Middle frontal gyrus (tissue), 1 donor: ENCODE measurements around the gene ZNF654.
A peak's percentile ranks its signal among the peaks of the same experiment; 100 is the strongest.
"Not testable (repeated sequence)": the region's sequence is repeated elsewhere in the genome, so short reads cannot be mapped to it uniquely, and the experiment has no call there.

Source experiments
- DNase-seq: peaks from one replicate; pipeline ENCODE4 v3.0.0-alpha.2; 2015; ENCODE audit warnings: low spot score; ENCODE audit errors: extremely low spot score

Gene ZNF654

DNA sequence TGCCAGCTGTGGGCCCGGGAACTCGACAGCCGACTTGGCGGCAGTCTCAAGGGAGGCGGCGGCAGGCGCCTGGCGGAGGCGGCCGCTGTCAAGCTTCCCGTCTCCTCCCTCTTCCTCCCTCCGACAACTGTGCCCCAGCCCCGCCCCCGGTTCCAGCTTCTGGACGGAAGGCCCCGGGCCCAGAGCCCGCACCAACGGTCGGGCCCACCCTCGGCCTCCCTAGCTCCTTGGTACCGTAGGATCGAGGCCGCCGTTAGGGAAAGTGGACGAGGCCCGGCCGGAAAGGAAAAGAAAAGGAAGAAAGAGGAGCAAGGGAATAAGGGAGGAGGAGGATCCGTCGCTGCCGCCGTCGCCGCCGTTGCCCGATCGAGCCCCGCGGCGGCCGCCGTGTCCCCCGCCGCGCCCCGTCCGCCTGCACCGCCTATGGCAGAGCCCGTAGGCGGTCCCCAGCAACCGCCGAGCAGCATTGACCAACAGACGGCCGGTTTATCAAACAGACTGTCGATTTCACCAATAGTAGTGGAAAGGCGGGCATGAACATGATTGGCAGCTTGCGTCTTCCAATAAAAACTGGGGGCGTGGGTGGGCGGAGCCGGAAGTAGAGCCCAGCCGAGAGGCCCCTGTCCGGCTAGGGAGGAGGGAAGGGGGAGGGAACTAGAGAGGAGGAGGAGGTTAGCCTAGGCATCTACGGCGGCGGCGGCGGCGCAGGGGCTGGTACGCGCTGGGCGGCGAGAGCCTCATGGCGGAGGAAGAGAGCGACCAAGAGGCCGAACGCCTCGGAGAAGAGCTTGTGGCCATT, at the start of gene ZNF654, which contains the start of gene CGGBP1:
Gene ZNF654 (plus strand): TSS at position 675 of the 799 bp plus-strand sequence. CDS start 65 bp downstream, at position 740.
Gene CGGBP1 (minus strand): TSS at position 425 of the 799 bp plus-strand sequence. CDS start 3,029 bp downstream, outside the sequence.
- DNase-seq = peak; percentile 96

DNA sequence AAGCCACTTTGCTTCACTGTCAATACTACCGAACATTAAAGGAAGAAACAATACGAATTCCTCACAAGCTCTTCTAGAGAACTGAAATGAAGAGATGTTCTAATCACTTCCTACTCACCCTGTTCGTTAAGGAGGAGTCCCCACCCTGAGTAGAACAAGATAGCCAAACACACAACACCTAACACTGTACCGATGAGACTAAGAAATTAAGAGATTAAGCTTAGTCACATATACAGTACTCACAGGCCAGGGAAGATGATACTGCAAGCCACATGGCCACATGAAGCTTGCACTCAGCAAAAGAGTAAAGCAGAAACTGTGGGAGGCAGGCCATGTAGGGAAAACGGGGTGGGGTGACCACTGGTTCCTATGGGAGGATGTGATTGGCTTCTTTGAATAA, 48.2 kb upstream of the ZNF654 start:
- DNase-seq = no peak

DNA sequence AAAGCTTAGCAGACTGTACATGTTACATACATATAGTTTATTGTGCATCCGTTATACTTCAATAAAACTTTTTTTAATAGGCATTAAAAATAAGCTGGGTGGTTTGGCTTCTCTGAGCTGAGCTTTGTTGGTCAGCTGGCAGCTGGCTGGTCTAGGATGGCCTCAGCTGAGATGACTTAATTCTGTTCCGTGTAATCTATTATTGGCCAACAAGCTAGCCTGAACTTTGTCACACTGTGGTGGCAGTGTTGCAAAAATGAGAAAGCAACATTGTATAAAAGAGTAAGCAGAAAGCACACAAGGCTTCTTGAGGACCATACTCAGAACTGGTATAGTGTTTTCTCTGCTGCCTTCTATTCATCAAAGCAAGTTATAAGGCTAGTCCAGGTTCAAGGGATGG, 45.5 kb upstream of the ZNF654 start:
- no peak for DNase-seq

DNA sequence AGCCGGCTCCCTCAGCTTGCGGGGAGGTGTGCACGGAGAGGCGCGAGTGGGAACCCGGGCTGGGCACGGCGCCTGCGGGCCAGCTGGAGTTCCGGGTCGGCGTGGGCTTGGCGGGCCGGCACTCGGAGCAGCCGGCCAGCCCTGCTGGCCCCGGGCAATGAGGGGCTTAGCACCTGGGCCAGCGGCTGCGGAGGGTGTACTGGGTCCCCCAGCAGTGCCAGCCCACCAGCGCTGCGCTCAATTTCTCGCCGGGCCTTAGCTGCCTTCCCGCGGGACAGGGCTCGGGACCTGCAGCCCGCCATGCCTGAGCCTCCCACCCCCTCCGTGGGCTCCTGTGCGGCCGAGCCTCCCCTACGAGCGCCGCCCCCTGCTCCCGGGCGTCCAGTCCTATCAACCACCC, 43.4 kb upstream of the ZNF654 start:
- DNase-seq = not testable (repeated sequence)

DNA sequence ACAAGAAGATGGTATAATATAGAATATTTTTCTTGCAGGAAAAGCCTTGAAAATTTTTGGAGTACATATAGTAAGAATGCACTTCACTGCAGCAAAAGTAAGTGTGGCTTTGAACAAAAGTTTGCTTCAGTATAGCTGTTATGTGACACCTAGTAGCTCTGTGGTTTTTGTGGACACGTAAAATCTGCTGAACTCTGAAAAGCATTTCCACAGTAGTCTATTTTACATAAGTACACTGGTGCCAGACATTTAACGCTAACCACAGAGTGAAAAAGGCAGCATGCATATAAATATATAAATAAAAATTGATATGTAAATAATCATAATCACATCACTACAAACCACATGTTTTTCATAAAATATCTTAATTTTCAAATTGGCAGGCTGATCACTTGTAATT, 40.0 kb upstream of the ZNF654 start:
- DNase-seq = no peak

DNA sequence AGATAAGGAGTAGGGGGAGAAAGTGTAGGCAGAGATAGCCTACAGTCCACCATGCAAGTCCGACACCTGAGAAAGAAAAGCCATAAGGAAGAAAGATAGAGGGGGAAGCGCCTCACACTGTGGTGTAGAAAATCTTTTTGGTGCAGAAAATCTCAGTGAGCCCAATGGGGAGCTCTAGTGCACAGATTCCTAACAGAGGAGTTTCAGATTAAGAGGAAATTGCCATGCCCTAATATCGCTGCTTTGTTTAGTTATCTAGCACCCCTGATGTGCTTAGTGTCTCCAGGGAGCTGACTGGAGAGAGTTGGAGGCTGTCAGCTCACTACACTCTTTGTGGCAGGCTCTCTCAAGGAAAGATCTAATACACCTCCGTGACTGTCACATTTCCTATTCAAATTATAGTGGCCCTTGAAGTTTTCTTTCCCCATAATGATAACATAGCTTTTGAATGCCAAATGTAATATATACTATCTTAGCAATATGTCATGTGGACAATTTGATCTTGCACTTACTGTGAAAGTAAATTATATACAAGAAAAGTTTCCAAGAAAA, 34.0 kb upstream of the ZNF654 start:
- no peak for DNase-seq

DNA sequence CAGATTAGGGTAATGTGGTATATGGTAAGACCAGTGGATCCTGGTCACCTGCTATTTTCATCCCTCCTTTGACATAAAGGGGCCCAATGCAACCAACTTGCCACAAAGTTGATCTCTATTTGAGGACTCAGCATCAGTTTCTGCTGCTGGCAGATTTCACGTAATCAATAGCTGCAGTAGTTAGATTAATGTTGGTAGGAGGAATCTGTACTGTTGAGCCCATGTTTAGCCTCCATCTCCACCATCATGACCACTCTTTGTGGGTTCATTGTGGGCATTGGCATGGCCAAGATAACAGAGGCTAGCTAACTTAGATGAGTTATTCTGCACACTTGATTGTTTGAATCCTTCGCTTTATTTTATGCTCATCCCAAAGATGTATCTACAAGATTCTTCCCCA, 30.2 kb upstream of the ZNF654 start:
- no peak for DNase-seq

DNA sequence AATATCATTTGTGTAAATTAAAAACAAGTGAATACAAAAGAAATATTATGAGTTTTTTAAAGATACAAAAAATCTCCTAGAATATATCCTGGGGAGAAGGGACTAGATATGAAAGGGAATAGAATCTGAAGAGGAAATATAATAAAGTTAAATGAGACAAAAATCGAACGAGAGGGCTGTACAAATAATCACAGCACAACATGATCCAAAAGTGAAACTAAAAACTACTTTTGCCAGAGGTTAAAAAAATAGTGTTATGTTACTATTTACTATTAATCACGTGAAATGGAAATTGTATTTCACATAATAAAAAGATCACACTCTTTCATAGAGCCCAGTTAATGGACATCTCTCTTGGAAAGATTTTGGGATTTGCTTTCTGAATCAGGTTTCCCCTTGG, 28.8 kb upstream of the ZNF654 start:
- no peak for DNase-seq

DNA sequence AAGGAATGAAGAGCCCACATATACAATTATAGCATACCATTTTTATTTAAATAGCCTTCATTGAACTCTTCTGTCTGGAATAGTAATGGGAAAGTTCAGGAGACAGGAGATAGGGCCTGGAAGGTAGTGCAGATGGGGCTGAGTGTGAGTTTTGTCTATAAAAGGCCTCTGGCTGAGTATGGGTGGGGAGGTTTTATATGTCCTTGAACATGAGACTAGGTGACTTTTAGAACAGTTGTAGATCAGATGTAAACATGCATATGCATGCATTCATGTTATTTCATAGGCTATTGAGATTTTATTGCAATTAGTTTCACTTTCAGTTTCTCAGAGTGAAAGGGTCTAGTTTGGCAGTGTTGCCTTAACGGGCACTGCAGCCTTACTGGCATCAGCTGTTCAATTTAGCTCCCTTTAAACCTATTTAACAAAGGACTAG, 27.4 kb upstream of the ZNF654 start:
- DNase-seq = no peak

DNA sequence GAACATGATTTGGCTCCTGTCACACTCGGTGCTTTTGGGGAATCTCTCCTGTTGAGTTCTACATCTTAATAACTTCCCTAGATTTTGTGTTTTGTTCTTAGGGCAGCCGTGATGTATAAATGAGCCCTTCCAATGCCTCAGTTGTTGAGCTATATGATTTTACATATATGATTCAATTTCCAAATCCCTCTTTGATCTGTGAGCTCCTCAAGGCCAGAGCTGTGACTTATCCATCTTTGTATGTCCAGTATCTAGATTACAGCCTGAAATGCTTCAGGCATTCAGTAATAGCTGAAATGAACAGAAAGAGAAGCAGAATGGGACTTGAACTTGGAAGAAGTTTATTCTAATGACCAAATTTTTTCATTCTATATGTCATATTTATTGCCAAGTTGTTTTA, 26.8 kb upstream of the ZNF654 start:
- DNase-seq = no peak

DNA sequence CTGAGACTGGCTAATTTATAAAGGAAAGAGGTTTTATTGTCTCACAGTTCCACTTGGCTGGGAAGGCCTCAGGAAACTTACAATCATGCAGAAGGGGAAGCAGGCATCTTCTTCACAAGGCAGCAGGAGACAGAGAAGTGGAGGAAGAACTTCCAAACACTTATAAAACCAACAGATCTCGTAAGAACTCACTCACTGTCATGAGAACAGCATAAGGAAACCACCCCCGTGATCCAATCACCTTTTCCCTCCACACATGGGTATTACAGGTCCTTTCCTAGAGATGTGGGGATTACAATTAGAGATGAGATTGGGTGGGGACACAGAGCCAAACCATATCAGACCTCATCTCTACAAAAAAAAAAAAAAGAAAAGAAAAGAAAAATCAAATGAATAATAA, 26.0 kb upstream of the ZNF654 start:
- no peak for DNase-seq

DNA sequence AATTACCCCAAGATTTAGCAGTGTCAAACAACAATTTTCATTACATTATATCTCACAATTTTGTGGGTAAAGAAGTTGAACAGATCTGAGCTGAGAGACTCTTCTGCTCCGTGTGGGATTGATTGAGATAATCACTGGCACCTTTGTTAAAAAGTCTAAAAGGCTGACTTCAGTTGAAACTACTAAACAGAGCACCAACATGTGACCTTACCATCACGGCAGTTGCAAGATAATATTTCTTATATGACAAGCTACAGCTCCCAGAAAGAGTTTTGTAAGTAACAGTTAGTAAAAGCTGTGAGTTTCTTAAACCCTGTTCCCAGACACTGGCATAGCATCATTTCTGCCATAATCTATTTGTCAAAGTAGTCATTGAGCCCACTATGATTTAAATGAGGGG, 25.2 kb upstream of the ZNF654 start:
- DNase-seq = no peak

DNA sequence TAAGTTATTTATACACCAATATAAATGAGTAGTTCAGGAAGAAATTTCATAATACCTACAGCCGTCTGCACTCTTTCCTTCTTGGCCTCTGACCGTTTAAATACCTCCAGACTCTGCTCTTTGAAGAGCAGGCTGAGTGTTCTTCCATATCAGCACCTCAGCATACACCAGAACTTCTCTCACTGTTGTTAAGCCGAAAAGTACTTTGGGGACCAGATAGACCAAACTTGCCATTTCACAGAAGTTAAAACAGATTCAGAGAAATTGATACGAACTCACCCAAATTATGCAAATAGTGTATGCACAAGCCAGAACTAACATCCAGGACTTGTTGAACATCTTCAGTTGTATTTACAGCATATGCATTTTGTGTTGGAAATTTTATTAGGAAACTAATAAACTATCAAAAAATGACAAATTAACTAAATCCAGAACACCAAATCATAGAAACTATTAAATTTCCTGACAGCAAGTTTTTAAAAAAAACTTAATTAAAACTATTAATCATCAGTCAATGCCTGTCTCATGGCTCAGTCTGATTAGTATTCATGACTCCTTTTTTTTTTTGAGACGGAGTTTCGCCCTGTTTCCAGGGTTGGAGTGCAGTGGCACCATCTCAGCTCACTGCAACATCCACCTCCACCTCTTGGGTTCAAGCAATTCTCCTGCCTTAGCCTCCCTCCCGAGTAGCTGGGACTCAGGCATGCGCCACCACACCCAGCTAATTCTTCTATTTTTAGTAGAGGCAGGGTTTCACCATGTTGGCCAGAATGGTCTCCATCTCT, 24.4 kb upstream of the ZNF654 start:
- DNase-seq = no peak

DNA sequence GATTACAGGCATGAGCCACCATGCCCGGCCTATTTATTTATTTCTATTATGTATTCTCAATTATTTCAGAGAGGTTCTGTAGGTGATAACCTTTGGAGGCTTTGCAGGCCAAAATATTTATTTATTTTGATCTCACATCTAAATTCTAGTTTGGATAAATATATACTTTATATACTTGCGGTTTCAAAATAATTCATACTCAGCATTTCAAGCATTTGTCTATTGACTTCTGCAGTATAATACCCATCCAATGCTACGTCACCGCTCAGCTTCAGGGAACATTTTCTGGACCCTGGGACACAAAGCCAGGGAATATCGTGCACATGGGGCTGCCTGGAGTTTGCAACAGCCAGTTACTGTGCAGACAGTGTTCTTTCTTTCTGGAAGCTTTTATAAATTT, 22.8 kb upstream of the ZNF654 start:
- DNase-seq = no peak

DNA sequence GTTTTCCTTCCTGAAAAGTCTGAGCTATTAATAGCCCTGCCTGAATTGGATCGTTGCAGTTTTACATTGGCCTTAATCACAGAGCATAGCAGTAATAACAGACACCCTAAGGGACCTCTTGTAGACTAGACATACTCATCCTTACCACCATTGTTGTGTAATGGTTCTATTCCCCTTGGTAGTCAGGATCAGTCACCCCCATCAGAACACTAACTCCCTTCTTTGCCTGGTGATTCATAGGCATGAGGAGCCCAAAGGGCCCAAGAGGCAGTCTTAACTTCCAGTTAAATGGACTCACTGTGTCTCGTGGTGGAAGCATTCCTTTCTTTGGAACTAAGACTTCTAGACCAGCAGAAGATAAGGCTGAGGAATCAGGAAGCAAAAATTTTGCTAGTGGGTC, 20.5 kb upstream of the ZNF654 start:
- no peak for DNase-seq

DNA sequence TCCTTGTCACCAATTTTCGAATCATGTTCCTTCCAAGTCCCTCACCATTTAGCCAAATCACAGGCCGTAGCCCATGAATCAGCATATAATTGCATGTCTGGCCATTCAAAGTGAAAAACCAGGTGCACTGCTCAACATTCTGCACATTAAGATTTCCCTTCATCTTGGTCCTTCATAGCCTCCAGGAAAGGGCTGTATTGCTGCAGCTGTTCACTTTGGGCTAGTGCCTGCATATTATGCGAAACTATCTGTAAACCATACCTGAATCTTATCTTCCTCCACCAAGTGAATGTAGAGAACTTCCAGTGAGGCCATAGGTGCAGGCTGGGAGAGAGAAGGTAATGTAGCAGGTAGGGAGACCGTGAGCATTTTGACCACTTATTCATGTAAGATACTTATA, 18.5 kb upstream of the ZNF654 start:
- DNase-seq = no peak

DNA sequence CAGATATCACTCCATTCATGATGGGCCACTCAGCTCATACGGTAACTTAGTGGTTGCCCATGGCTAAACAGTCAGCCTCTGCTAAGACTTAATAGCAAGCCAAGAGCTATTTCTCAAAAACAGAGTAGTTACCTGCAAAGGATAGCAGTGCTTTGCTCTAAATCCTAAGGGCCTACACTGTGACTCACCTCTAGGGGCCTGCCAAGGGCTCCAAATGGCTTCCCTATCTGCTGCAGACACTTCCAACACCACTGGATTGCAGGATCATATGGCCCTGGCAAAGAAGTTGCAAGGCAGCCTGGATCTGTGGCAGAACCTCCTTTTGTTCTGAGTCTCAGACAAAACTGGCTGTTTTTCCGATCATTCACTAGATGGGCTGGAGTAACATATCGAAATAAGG, 18.1 kb upstream of the ZNF654 start:
- DNase-seq = no peak

DNA sequence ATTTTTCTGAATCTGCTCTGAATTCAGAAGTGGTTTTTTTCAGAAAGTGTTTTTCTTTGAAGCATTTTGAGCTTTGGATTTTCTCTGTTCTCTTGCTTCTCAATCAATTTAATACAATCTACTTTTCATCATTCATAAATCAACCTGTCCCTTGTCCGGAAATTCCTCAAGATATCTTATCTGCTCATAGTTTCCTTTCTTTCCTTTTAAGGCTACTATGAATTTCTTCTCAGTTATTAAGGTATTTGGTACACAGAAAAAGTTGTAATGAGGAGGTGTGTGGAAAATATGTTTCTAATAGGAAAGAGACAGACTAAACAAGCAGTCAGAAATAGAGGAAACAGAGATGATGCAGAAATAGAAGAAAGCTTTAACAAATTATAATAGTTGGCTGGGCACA, 14.6 kb upstream of the ZNF654 start:
- DNase-seq = no peak

DNA sequence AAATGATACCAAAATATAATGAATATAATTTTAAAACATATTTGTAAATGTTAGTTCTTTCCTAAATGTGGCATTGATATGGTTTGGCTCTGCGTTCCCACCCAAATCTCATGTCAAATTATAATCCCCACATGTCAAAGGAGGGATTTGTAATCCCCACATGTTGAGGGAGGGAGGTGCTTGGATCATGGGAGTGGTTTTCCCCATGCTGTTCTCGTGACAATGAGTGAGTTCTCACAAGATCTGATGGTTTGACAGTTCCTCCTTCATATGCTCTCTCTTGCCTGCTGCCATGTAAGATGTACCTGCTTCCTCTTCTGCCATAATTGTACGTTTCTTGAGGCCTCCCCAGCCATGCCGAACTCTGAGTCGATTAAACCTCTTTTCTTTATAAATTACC, 12.3 kb upstream of the ZNF654 start:
- DNase-seq = no peak

DNA sequence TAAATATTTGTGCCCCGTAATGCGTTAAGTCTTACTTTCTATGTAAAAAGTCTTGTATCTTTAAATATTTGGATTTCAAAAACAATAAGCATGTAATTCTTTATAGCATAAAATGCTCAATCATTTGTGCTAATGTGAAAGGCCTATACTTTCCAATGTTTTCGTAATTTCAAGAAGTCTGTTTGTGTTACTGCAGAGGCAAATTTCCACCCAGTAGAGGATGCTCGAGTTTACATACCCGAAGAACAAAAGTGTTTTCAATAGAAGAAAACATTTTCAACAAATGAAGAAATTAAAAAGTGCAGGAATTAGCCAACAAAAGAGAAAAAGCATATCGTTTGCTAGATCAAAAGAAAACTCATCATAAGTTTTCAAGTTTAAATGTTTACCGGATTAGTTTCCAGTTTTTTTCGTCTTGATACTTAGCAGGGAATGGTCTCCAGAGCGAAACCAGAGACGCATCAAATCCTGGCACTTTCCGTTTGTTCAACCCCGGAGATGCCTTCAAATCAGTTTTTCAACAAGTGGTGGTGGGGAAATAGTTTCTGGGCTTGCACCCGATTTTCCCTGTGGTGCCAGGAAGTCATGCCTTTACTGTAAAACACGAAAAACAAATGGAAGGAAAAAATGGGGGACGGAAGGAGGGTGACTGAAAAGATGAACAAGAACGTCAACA, 1.3 kb upstream of the ZNF654 start:
- DNase-seq = no peak

DNA sequence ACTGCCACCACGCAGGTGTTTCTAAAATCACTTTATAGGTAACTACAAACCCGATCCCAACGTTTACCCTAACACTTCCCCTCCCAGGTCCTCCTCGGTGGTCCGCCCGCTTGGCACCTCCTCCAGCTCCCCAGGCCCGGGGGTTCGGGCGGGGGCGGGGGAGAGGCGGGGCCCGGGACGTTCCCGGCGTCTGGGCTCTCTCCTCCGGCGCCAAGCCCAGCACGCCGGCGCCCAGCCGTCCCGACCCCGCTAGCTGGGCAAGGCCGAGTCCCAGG, 812 bp upstream of the ZNF654 start:
- no peak for DNase-seq
